GM18867 (cell line): ENCODE data around the gene HERC4.
"Not testable (repeated sequence)": the region's sequence is repeated elsewhere in the genome, so short reads cannot be mapped to it uniquely, and the experiment has no call there.

ENCODE experiments used
- ATAC-seq: cut with Tn5 transposase; IDR thresholded peaks from one replicate; pipeline ENCODE4 v1.9.1; 2021; ENCODE audit warnings: mild to moderate bottlenecking, moderate library complexity; ENCODE audit not compliant: unreplicated experiment

Gene HERC4

GRCh38 chr10:68090586-68090985 lies 15.5 kb upstream of the HERC4 start:
- no peak for ATAC-seq

GRCh38 chr10:68088740-68089139 lies 13.7 kb upstream of the HERC4 start:
- no peak for ATAC-seq

GRCh38 chr10:68087685-68088401 lies 12.8 kb upstream of the HERC4 start:
- ATAC-seq: no peak

- ATAC-seq: no peak
Measured at GRCh38 chr10:68086910-68087684, 12.0 kb upstream of the HERC4 start.

- no peak for ATAC-seq
Measured at GRCh38 chr10:68086011-68086410, 10.9 kb upstream of the HERC4 start.

- ATAC-seq: no peak
Measured at GRCh38 chr10:68084469-68084868, 9.4 kb upstream of the HERC4 start.

GRCh38 chr10:68083953-68084352 lies 8.9 kb upstream of the HERC4 start:
- no peak for ATAC-seq

- no peak for ATAC-seq
Measured at GRCh38 chr10:68082872-68083271, 7.8 kb upstream of the HERC4 start.

- no peak for ATAC-seq
Measured at GRCh38 chr10:68081916-68082315, 6.8 kb upstream of the HERC4 start.

- ATAC-seq: no peak
Measured at GRCh38 chr10:68080853-68081431, 5.9 kb upstream of the HERC4 start.

- ATAC-seq: no peak
Measured at GRCh38 chr10:68079434-68079833, 4.4 kb upstream of the HERC4 start.

GRCh38 chr10:68077026-68077425 lies 1.9 kb upstream of the HERC4 start:
- no peak for ATAC-seq

- ATAC-seq: not testable (repeated sequence)
Measured at GRCh38 chr10:68076081-68076480, 998 bp upstream of the HERC4 start.

GRCh38 chr10:68075550-68076004 lies 494 bp upstream of the HERC4 start:
- ATAC-seq: no peak

GRCh38 chr10:68074031-68074774 lies 880 bp downstream of the HERC4 start:
- ATAC-seq: no peak

- ATAC-seq: no peak
Measured at GRCh38 chr10:68073631-68074030, 1.5 kb downstream of the HERC4 start.

GRCh38 chr10:68067508-68067907 lies 7.6 kb downstream of the HERC4 start:
- ATAC-seq: no peak

- ATAC-seq: no peak
Measured at GRCh38 chr10:68067029-68067428, 8.1 kb downstream of the HERC4 start.

- no peak for ATAC-seq
Measured at GRCh38 chr10:68053553-68053952, 21.5 kb downstream of the HERC4 start.

GRCh38 chr10:68052463-68052862 lies 22.6 kb downstream of the HERC4 start:
- ATAC-seq: no peak
